Panc1 (cell line): ENCODE results near the gene MRPS5.

Experiments used
- POLR2AphosphoS5 ChIP-seq: IDR thresholded peaks from 2 replicates; pipeline ENCODE4 v1.6.1; 2012; ENCODE audit warnings: mild to moderate bottlenecking, low read depth, low read length, moderate library complexity
- SIN3A ChIP-seq: IDR thresholded peaks from 2 replicates; pipeline ENCODE4 v1.6.1; 2012; ENCODE audit warnings: low read depth, mild to moderate bottlenecking, low read length, moderate library complexity, borderline replicate concordance; ENCODE audit not compliant: insufficient read depth
- TCF7L2 ChIP-seq: IDR thresholded peaks from 2 replicates; pipeline ENCODE4 v1.6.1; 2011; ENCODE audit warnings: mild to moderate bottlenecking, low read depth, low read length, inconsistent platforms
- TF ChIP-seq, protein P1 (sequence below), 2 experiments: IDR thresholded peaks; 2 replicates each; pipeline ENCODE4 v1.6.1; 2011 to 2012; ENCODE audit warnings: low read depth in 2 of 2, control low read depth in 1 of 2, low read length in 1 of 2, mild to moderate bottlenecking in 1 of 2, moderate library complexity in 1 of 2; ENCODE audit not compliant: insufficient read depth in 1 of 2
- TF ChIP-seq, protein P2 (sequence below): fragments of 450-650 bp; IDR thresholded peaks from 2 replicates; pipeline ENCODE4 v1.5.1; 2017; ENCODE audit warnings: mild to moderate bottlenecking

DNA sequence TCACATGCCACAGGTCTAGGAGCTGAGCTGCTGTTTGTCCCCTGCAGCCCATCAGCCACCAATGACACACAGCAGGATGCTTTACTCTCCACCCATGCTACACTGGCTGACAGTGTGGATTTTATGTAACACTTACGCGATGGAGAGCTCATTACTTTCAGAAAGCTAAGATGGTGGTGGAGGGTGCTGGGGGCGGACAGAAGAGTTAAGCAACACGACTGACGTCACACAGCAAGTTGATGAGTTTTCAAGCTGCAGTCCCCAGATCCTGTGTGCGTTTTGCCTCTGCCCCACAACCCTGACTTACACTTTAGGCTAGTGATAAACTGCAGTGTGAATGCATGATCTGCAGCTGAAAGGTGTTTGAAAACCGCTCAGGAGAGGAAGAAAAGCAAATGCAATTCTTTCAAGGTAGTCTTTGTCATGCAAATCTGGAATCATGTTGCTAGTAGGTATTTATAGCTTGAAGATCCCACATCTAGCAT is 42.4 kb downstream of the MRPS5 start:
- TF ChIP-seq, protein P1, sequence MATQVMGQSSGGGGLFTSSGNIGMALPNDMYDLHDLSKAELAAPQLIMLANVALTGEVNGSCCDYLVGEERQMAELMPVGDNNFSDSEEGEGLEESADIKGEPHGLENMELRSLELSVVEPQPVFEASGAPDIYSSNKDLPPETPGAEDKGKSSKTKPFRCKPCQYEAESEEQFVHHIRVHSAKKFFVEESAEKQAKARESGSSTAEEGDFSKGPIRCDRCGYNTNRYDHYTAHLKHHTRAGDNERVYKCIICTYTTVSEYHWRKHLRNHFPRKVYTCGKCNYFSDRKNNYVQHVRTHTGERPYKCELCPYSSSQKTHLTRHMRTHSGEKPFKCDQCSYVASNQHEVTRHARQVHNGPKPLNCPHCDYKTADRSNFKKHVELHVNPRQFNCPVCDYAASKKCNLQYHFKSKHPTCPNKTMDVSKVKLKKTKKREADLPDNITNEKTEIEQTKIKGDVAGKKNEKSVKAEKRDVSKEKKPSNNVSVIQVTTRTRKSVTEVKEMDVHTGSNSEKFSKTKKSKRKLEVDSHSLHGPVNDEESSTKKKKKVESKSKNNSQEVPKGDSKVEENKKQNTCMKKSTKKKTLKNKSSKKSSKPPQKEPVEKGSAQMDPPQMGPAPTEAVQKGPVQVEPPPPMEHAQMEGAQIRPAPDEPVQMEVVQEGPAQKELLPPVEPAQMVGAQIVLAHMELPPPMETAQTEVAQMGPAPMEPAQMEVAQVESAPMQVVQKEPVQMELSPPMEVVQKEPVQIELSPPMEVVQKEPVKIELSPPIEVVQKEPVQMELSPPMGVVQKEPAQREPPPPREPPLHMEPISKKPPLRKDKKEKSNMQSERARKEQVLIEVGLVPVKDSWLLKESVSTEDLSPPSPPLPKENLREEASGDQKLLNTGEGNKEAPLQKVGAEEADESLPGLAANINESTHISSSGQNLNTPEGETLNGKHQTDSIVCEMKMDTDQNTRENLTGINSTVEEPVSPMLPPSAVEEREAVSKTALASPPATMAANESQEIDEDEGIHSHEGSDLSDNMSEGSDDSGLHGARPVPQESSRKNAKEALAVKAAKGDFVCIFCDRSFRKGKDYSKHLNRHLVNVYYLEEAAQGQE (IDR thresholded peaks at IDR 0.05; ENCODE audit: insufficient read depth in 1 of 2, low read depth in 2 of 2, low read length in 1 of 2): no peak
- TF ChIP-seq, protein P2, sequence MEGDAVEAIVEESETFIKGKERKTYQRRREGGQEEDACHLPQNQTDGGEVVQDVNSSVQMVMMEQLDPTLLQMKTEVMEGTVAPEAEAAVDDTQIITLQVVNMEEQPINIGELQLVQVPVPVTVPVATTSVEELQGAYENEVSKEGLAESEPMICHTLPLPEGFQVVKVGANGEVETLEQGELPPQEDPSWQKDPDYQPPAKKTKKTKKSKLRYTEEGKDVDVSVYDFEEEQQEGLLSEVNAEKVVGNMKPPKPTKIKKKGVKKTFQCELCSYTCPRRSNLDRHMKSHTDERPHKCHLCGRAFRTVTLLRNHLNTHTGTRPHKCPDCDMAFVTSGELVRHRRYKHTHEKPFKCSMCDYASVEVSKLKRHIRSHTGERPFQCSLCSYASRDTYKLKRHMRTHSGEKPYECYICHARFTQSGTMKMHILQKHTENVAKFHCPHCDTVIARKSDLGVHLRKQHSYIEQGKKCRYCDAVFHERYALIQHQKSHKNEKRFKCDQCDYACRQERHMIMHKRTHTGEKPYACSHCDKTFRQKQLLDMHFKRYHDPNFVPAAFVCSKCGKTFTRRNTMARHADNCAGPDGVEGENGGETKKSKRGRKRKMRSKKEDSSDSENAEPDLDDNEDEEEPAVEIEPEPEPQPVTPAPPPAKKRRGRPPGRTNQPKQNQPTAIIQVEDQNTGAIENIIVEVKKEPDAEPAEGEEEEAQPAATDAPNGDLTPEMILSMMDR: no peak
- TF ChIP-seq POLR2AphosphoS5 (no peak), SIN3A (no peak), TCF7L2 (no peak)
